ENCODE data around the gene SCAND1.
"Not testable (repeated sequence)": the region's sequence is repeated elsewhere in the genome, so short reads cannot be mapped to it uniquely, and the experiment has no call there.

SCAND1 gene

GRCh38 chr20:35954200-35954906, at the start of gene SCAND1:
Gene SCAND1 (minus strand): TSS chr20:35954502. CDS start chr20:35954284, 218 bp downstream.
- peak; percentile 97 for DNase-seq (ENCODE audit: low read depth)

- DNase-seq (ENCODE audit: low read depth) = no peak
These were observed 49.7 kb upstream of the SCAND1 start for GRCh38 chr20:36004045-36004444.

GRCh38 chr20:36002855-36003254, 48.6 kb upstream of the SCAND1 start:
- DNase-seq (ENCODE audit: low read depth) = no peak

GRCh38 chr20:36001331-36001730, 47.0 kb upstream of the SCAND1 start:
- DNase-seq (ENCODE audit: low read depth) = not testable (repeated sequence)

GRCh38 chr20:35996492-35996891, 42.2 kb upstream of the SCAND1 start:
- DNase-seq (ENCODE audit: low read depth) = not testable (repeated sequence)

- DNase-seq (ENCODE audit: low read depth) = peak; percentile 70
These were observed 40.7 kb upstream of the SCAND1 start for GRCh38 chr20:35994994-35995453.

GRCh38 chr20:35992713-35993335, 38.5 kb upstream of the SCAND1 start:
- peak; percentile 43 for DNase-seq (ENCODE audit: low read depth)

GRCh38 chr20:35991142-35991771, 37.0 kb upstream of the SCAND1 start:
- DNase-seq (ENCODE audit: low read depth) = peak; percentile 16

GRCh38 chr20:35988910-35989463, 34.7 kb upstream of the SCAND1 start:
- no peak for DNase-seq (ENCODE audit: low read depth)

- no peak for DNase-seq (ENCODE audit: low read depth)
These were observed 31.5 kb upstream of the SCAND1 start for GRCh38 chr20:35985806-35986205.

GRCh38 chr20:35984382-35984781, 30.1 kb upstream of the SCAND1 start:
- DNase-seq (ENCODE audit: low read depth) = no peak

GRCh38 chr20:35981969-35982368, 27.7 kb upstream of the SCAND1 start:
- DNase-seq (ENCODE audit: low read depth) = no peak

GRCh38 chr20:35979544-35979943, 25.2 kb upstream of the SCAND1 start:
- no peak for DNase-seq (ENCODE audit: low read depth)

- peak; percentile 87 for DNase-seq (ENCODE audit: low read depth)
These were observed 23.8 kb upstream of the SCAND1 start for GRCh38 chr20:35978041-35978513.

GRCh38 chr20:35975576-35976373, 21.5 kb upstream of the SCAND1 start:
- no peak for DNase-seq (ENCODE audit: low read depth)

GRCh38 chr20:35974256-35974655, 20.0 kb upstream of the SCAND1 start:
- DNase-seq (ENCODE audit: low read depth) = no peak

GRCh38 chr20:35972462-35972861, 18.2 kb upstream of the SCAND1 start:
- peak; percentile 84 for DNase-seq (ENCODE audit: low read depth)

- no peak for DNase-seq (ENCODE audit: low read depth)
These were observed 17.7 kb upstream of the SCAND1 start for GRCh38 chr20:35971981-35972380.

- DNase-seq (ENCODE audit: low read depth) = no peak
These were observed 14.6 kb upstream of the SCAND1 start for GRCh38 chr20:35968930-35969329.

- no peak for DNase-seq (ENCODE audit: low read depth)
These were observed 13.8 kb upstream of the SCAND1 start, which contains the start of gene CNBD2 for GRCh38 chr20:35967979-35968640. Gene CNBD2 (plus strand): TSS chr20:35968590. CDS start chr20:35968763, 173 bp downstream.

- DNase-seq (ENCODE audit: low read depth) = no peak
These were observed 9.6 kb upstream of the SCAND1 start for GRCh38 chr20:35963878-35964277.
